Mesothelial cell of epicardium (in vitro differentiated cells): Measurements from ENCODE around the gene MXRA8. TPM values are rescaled to one million over a fixed set of nuclear protein-coding genes. Genes with fewer than 3 reads are reported as not detected.

Source experiments
- DNase-seq, 2 experiments: peaks; one replicate each; pipeline ENCODE4 v3.0.0; 2021; ENCODE audit warnings: low spot score in 2 of 2; ENCODE audit not compliant: unreplicated experiment in 2 of 2
- H3K27ac Mint-ChIP-seq: 2 replicates; pipeline ENCODE4 v1.8.0; 2021; ENCODE audit warnings: mixed read lengths
- H3K27me3 Mint-ChIP-seq: 2 replicates; pipeline ENCODE4 v1.8.0; 2021; ENCODE audit warnings: low read depth, mixed read lengths
- H3K36me3 Mint-ChIP-seq: 2 replicates; pipeline ENCODE4 v1.8.0; 2021; ENCODE audit warnings: mixed read lengths
- H3K4me1 Mint-ChIP-seq: 2 replicates; pipeline ENCODE4 v1.8.0; 2021; ENCODE audit warnings: mixed read lengths
- H3K4me3 Mint-ChIP-seq: 2 replicates; pipeline ENCODE4 v1.8.0; 2021; ENCODE audit warnings: mild to moderate bottlenecking, moderate library complexity, mixed read lengths
- H3K9me3 Mint-ChIP-seq: 2 replicates; pipeline ENCODE4 v1.8.0; 2021; ENCODE audit warnings: mixed read lengths
- total RNA-seq: library from RNA; stranded (reverse); gene quantifications from 3 replicates; pipeline ENCODE4 v1.2.1, GENCODE V29; 2021
- TF ChIP-seq, protein P1 (sequence below): fragments of 200-600 bp; sonication (generic); IDR thresholded peaks from one replicate; pipeline ENCODE4 v1.5.0; 2021; ENCODE audit warnings: antibody characterized with exemption; ENCODE audit not compliant: unreplicated experiment

MXRA8 gene
- total RNA-seq, 1 donor from 2014 or later = 157 TPM

DNA sequence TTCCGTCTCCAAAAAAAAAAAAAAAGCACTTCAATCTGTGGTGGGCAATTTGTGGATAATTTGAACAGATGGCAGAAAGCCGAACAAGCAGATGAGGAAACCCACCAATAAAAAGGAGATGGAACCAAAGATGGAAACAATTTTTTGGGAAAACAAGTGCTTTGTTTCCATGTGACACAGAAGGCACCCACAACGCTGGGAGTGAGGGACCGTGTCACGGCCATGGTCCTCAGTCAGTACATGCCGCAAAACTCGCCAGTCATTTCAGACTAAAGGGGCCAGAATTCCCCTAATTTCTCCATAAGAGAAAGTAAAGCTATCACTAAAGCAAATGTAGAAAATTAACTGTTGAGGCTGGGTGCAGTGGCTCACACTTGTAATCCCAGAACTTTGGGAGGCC, 35.8 kb upstream of the MXRA8 start:
- Mint-ChIP-seq H3K27me3 (no peaks in the 10 kb centered on the region), H3K27ac (no peak overlapping the region), H3K4me1 (peaks cover 11% of the 10 kb centered on the region), H3K4me3 (no peak overlapping the region), H3K36me3 (peaks cover 56% of the 10 kb centered on the region), H3K9me3 (no peaks in the 10 kb centered on the region)
- DNase-seq = no peak
- TF ChIP-seq, protein P1, sequence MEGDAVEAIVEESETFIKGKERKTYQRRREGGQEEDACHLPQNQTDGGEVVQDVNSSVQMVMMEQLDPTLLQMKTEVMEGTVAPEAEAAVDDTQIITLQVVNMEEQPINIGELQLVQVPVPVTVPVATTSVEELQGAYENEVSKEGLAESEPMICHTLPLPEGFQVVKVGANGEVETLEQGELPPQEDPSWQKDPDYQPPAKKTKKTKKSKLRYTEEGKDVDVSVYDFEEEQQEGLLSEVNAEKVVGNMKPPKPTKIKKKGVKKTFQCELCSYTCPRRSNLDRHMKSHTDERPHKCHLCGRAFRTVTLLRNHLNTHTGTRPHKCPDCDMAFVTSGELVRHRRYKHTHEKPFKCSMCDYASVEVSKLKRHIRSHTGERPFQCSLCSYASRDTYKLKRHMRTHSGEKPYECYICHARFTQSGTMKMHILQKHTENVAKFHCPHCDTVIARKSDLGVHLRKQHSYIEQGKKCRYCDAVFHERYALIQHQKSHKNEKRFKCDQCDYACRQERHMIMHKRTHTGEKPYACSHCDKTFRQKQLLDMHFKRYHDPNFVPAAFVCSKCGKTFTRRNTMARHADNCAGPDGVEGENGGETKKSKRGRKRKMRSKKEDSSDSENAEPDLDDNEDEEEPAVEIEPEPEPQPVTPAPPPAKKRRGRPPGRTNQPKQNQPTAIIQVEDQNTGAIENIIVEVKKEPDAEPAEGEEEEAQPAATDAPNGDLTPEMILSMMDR = no peak

- H3K4me1 Mint-ChIP-seq = peaks cover 11% of the 10 kb centered on the region
- no peak overlapping the region for H3K4me3 Mint-ChIP-seq
- TF ChIP-seq, protein P1 = no peak
- peaks cover 56% of the 10 kb centered on the region for H3K36me3 Mint-ChIP-seq
- no peaks in the 10 kb centered on the region for H3K27me3 Mint-ChIP-seq
- H3K27ac Mint-ChIP-seq = no peak overlapping the region
- no peak for DNase-seq
- H3K9me3 Mint-ChIP-seq = no peaks in the 10 kb centered on the region
Measured at GRCh38 chr1:1393428-1393827, 35.1 kb upstream of the MXRA8 start.

DNA sequence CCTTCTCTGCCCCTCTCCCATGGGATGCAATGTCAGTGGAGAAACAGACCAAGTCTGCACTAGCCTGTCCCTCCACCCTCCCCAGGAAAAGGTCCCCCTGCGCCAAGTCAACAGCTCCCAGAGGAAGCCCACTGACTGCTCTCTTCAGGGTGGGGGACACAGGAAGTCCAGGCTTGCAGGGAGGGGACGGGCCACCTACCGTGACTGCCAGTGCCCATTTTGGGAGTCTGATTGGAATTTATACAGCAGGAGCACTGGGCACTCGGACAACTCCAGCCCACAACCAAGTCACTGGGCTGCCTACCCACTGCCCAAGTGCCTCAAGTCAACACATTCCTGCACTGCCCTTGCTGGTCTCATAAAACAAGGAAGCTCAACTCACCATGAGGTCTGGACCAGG, 34.7 kb upstream of the MXRA8 start:
- H3K36me3 Mint-ChIP-seq = peaks cover 56% of the 10 kb centered on the region
- TF ChIP-seq, protein P1 = no peak
- H3K27me3 Mint-ChIP-seq = no peaks in the 10 kb centered on the region
- no peak for DNase-seq
- H3K4me3 Mint-ChIP-seq = no peak overlapping the region
- no peaks in the 10 kb centered on the region for H3K9me3 Mint-ChIP-seq
- no peak overlapping the region for H3K27ac Mint-ChIP-seq
- peaks cover 7% of the 10 kb centered on the region for H3K4me1 Mint-ChIP-seq

DNA sequence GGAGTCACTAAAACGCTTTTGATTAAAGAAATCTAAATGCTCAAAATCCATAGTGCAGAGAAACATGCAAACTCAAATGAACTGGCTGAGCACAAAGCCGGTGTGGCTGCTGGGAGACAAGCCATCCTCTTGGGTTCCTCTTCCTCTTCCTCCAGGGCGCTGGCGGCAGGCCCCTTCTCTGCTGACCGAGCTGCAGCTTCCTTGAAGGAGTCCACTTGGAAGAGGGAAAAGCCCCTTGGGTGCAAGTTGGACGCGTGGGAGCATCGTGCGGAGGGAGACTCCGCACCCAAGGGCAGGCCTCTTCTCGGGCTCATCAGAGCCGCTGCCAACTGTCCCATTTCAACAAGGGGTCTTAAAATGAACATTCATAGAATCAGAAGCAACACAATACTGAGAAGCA, 32.9 kb upstream of the MXRA8 start:
- no peak overlapping the region for H3K27ac Mint-ChIP-seq
- peaks cover 70% of the 10 kb centered on the region for H3K36me3 Mint-ChIP-seq
- H3K4me1 Mint-ChIP-seq = peaks cover 2% of the 10 kb centered on the region
- no peak overlapping the region for H3K4me3 Mint-ChIP-seq
- no peak for DNase-seq
- no peaks in the 10 kb centered on the region for H3K9me3 Mint-ChIP-seq
- H3K27me3 Mint-ChIP-seq = no peaks in the 10 kb centered on the region
- TF ChIP-seq, protein P1 = no peak

DNA sequence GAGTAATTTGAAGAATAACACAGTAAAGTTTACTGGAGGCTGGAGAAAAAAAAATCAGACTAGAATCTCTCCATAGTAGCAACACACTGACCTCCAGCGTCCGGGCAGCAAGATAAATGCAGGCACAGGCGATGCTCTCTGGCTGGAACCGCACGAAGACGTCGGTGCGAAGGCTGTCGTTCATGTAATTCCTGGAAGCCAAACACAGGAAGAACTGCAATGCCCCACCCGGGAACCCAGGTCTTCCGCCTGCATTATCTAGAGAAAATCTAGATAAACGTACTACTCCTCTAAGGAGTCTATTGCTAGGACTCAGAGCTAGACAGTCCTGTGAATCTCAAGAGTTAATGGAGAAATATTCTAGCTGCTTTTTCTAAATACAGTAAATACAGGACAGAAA, 32.3 kb upstream of the MXRA8 start:
- TF ChIP-seq, protein P1 = no peak
- H3K27ac Mint-ChIP-seq = no peak overlapping the region
- H3K27me3 Mint-ChIP-seq = no peaks in the 10 kb centered on the region
- H3K9me3 Mint-ChIP-seq = no peaks in the 10 kb centered on the region
- no peak overlapping the region for H3K4me3 Mint-ChIP-seq
- peaks cover 2% of the 10 kb centered on the region for H3K4me1 Mint-ChIP-seq
- DNase-seq = no peak
- H3K36me3 Mint-ChIP-seq = peaks cover 75% of the 10 kb centered on the region

GRCh38 chr1:1388078-1388472, 29.7 kb upstream of the MXRA8 start:
- TF ChIP-seq, protein P1 = no peak
- Mint-ChIP-seq H3K9me3 (no peaks in the 10 kb centered on the region), H3K4me3 (no peak overlapping the region), H3K4me1 (no peaks in the 10 kb centered on the region), H3K36me3 (peaks cover 59% of the 10 kb centered on the region), H3K27ac (no peak overlapping the region), H3K27me3 (no peaks in the 10 kb centered on the region)
- no peak for DNase-seq
